GM18867 (cell line): ENCODE measurements around the gene NPSR1.
"Not testable (repeated sequence)": the region's sequence is repeated elsewhere in the genome, so short reads cannot be mapped to it uniquely, and the experiment has no call there.

ENCODE experiments used
- ATAC-seq: cut with Tn5 transposase; IDR thresholded peaks from one replicate; pipeline ENCODE4 v1.9.1; 2021; ENCODE audit warnings: mild to moderate bottlenecking, moderate library complexity; ENCODE audit not compliant: unreplicated experiment

Gene NPSR1

GRCh38 chr7:34868602-34869001 is 210.6 kb downstream of the NPSR1 start:
- not testable (repeated sequence) for ATAC-seq

- ATAC-seq = no peak
Measured at GRCh38 chr7:34869057-34869456, 211.0 kb downstream of the NPSR1 start.

GRCh38 chr7:34870041-34870440 is 212.0 kb downstream of the NPSR1 start:
- ATAC-seq = not testable (repeated sequence)

- not testable (repeated sequence) for ATAC-seq
Measured at GRCh38 chr7:34874329-34874728, 216.3 kb downstream of the NPSR1 start.

- no peak for ATAC-seq
Measured at GRCh38 chr7:34875481-34875880, 217.5 kb downstream of the NPSR1 start.

GRCh38 chr7:34878944-34879735 is 221.1 kb downstream of the NPSR1 start:
- ATAC-seq = not testable (repeated sequence)

GRCh38 chr7:34879871-34880270 is 221.9 kb downstream of the NPSR1 start:
- ATAC-seq = no peak

- not testable (repeated sequence) for ATAC-seq
Measured at GRCh38 chr7:34883855-34884254, 225.8 kb downstream of the NPSR1 start.

- ATAC-seq = no peak
Measured at GRCh38 chr7:34886856-34887255, 228.8 kb downstream of the NPSR1 start.

- ATAC-seq = no peak
Measured at GRCh38 chr7:34889951-34890350, 231.9 kb downstream of the NPSR1 start.

GRCh38 chr7:34895202-34895601 is 237.2 kb downstream of the NPSR1 start:
- no peak for ATAC-seq
